CD4-positive, alpha-beta memory T cell (primary cell): ENCODE data around the gene JUN. TPM values are rescaled to one million over a fixed set of nuclear protein-coding genes. Genes with fewer than 3 reads are reported as not detected.

ENCODE experiments used
- CTCF ChIA-PET: fragments of 350-600 bp; sonication (Branson Sonifier 250); formaldehyde crosslinking; loops from one replicate; lab custom pipeline; 2021; ENCODE audit warnings: inconsistent platforms; ENCODE audit not compliant: partially characterized antibody; lab: Charles Lee
- POLR2A ChIA-PET: fragments of 350-600 bp; sonication (Branson Sonifier 250); formaldehyde crosslinking; loops from one replicate; lab custom pipeline; 2021; ENCODE audit not compliant: partially characterized antibody; lab: Charles Lee
- DNase-seq, 5 donors: peaks; one replicate each; pipeline versions ENCODE4 v3.0.0 to v3.0.0-alpha.2; 2020 to 2022; ENCODE audit warnings: mixed read lengths in 1 of 5
- H3K27ac ChIP-seq: one replicate; pipeline ENCODE4 v1.7.0; 2013; ENCODE audit warnings: low read depth, low read length
- H3K27me3 ChIP-seq: 2 replicates; pipeline ENCODE4 v1.7.0; 2013; ENCODE audit warnings: mild to moderate bottlenecking, low read length, moderate library complexity; ENCODE audit not compliant: insufficient read depth
- H3K36me3 ChIP-seq: 2 replicates; pipeline ENCODE4 v1.7.0; 2013; ENCODE audit warnings: mild to moderate bottlenecking, low read length, moderate library complexity; ENCODE audit not compliant: insufficient read depth
- H3K4me1 ChIP-seq: 2 replicates; pipeline ENCODE4 v1.7.0; 2013; ENCODE audit warnings: mild to moderate bottlenecking, low read length, moderate library complexity; ENCODE audit not compliant: insufficient read depth
- H3K4me3 ChIP-seq, 2 donors: one replicate each; pipeline ENCODE4 v1.7.0; 2013; ENCODE audit warnings: low read length in 2 of 2, mild to moderate bottlenecking in 1 of 2
- H3K9me3 ChIP-seq, 2 donors: one replicate each; pipeline ENCODE4 v1.7.0; 2013; ENCODE audit warnings: low read length in 2 of 2, control low read depth in 1 of 2; ENCODE audit not compliant: control insufficient read depth in 1 of 2
- H3K27ac Mint-ChIP-seq, 7 donors: one replicate each; pipeline ENCODE4 v1.8.0; 2020 to 2021; ENCODE audit warnings: mixed read lengths in 7 of 7, mild to moderate bottlenecking in 6 of 7, inconsistent platforms in 3 of 7, moderate library complexity in 3 of 7
- H3K27me3 Mint-ChIP-seq, 2 donors: one replicate each; pipeline ENCODE4 v1.8.0; 2020 to 2021; ENCODE audit warnings: mixed read lengths in 2 of 2
- H3K36me3 Mint-ChIP-seq, 2 donors: one replicate each; pipeline ENCODE4 v1.8.0; 2020 to 2021; ENCODE audit warnings: mixed read lengths in 2 of 2, inconsistent platforms in 1 of 2, mild to moderate bottlenecking in 1 of 2
- H3K4me1 Mint-ChIP-seq, 4 donors: one replicate each; pipeline ENCODE4 v1.8.0; 2020 to 2021; ENCODE audit warnings: mixed read lengths in 4 of 4, mild to moderate bottlenecking in 1 of 4
- H3K4me3 Mint-ChIP-seq, 8 donors: one replicate each; pipeline ENCODE4 v1.8.0; 2020 to 2021; ENCODE audit warnings: mixed read lengths in 8 of 8, mild to moderate bottlenecking in 7 of 8, moderate library complexity in 6 of 8, inconsistent platforms in 3 of 8
- H3K9me3 Mint-ChIP-seq, 8 donors: one replicate each; pipeline ENCODE4 v1.8.0; 2020 to 2021; ENCODE audit warnings: mixed read lengths in 8 of 8, mild to moderate bottlenecking in 5 of 8, inconsistent platforms in 3 of 8, moderate library complexity in 1 of 8
- intact Hi-C: fragments of 100-400 bp; cut with micrococcal nuclease; formaldehyde crosslinking; loops from one replicate; pipeline ENCODE4 v1.15.1; 2023
- polyA plus RNA-seq, 2 donors: library from polyadenylated mRNA; unstranded; fragments of 300-500 nt; fragmentation: Illumina TruSeq; gene quantifications; one replicate each; pipeline ENCODE4 v1.2.3, GENCODE V29; 2021
- total RNA-seq, 2 experiments: library from RNA; stranded (reverse); gene quantifications; one replicate each; pipeline ENCODE4 v1.2.3, GENCODE V29; 2021

JUN gene
- total and polyA plus RNA-seq, 4 experiments from 2014 or later = 19.0 to 56.7 (median 29.7) TPM

GRCh38 chr1:58792846-58793245 is 9.0 kb upstream of the JUN start:
- no peaks in the 10 kb centered on the region for H3K27me3 ChIP-seq
- H3K36me3 ChIP-seq = no peaks in the 10 kb centered on the region
- intact Hi-C loops = no loop called here
- H3K4me1 ChIP-seq = peaks cover 6% of the 10 kb centered on the region
- H3K27ac ChIP-seq = no peak overlapping the region
- Mint-ChIP-seq H3K9me3 (peaks cover 0 to 9% (median 3%) of the 10 kb centered on the region in 8 donors), H3K27me3 (no peaks in the 10 kb centered on the region), H3K4me1 (peaks cover 27 to 46% (median 31%) of the 10 kb centered on the region in 4 donors), H3K27ac (peak overlapping the region in 2 of 7 donors; percentile 17 to 38), H3K4me3 (no peak overlapping the region), H3K36me3 (peaks cover 18 to 26% of the 10 kb centered on the region in 2 donors)
- CTCF ChIA-PET = no interaction called here
- DNase-seq = no peak
- POLR2A ChIA-PET = interaction anchor here (0.9 to 1.3 kb wide), 2 partner anchors 8 to 9 kb away, joined by 3 read pairs; partner anchors contain the start of gene JUN
- no peak overlapping the region for H3K4me3 ChIP-seq
- H3K9me3 ChIP-seq = no peaks in the 10 kb centered on the region

- no peak overlapping the region for H3K4me3 Mint-ChIP-seq
- H3K4me1 Mint-ChIP-seq = peaks cover 29 to 58% (median 42%) of the 10 kb centered on the region in 4 donors
- ChIA-PET CTCF (interaction anchor here (1.5 kb wide), 1 partner anchor 11 kb away, joined by 3 read pairs; no protein-coding TSS in a partner anchor), POLR2A (no interaction called here)
- no peak overlapping the region for H3K27ac ChIP-seq
- H3K9me3 Mint-ChIP-seq = peaks cover 0 to 11% (median 3%) of the 10 kb centered on the region in 8 donors
- H3K27ac Mint-ChIP-seq = no peak overlapping the region
- intact Hi-C loops = no loop called here
- peaks cover 19 to 33% of the 10 kb centered on the region in 2 donors for H3K36me3 Mint-ChIP-seq
- no peaks in the 10 kb centered on the region for H3K36me3 ChIP-seq
- H3K9me3 ChIP-seq = no peaks in the 10 kb centered on the region
- peaks cover 6% of the 10 kb centered on the region for H3K4me1 ChIP-seq
- H3K27me3 Mint-ChIP-seq = no peaks in the 10 kb centered on the region
- no peaks in the 10 kb centered on the region for H3K27me3 ChIP-seq
- H3K4me3 ChIP-seq = no peak overlapping the region
- DNase-seq = no peak
Observed at GRCh38 chr1:58791106-58791505, 7.3 kb upstream of the JUN start.

GRCh38 chr1:58789996-58790660 is 6.3 kb upstream of the JUN start:
- Histone ChIP-seq H3K9me3 (no peaks in the 10 kb centered on the region), H3K27ac (no peak overlapping the region), H3K4me3 (no peak overlapping the region), H3K27me3 (no peaks in the 10 kb centered on the region), H3K36me3 (no peaks in the 10 kb centered on the region), H3K4me1 (peaks cover 14% of the 10 kb centered on the region)
- no peak for DNase-seq
- CTCF ChIA-PET = interaction anchor here (1.5 kb wide), 1 partner anchor 12 kb away, joined by 3 read pairs; no protein-coding TSS in a partner anchor
- H3K9me3 Mint-ChIP-seq = peaks cover 0 to 11% (median 3%) of the 10 kb centered on the region in 8 donors
- H3K27me3 Mint-ChIP-seq = no peaks in the 10 kb centered on the region
- intact Hi-C loops = no loop called here
- H3K4me3 Mint-ChIP-seq = peak overlapping the region in 1 of 8 donors; percentile 38
- H3K4me1 Mint-ChIP-seq = peaks cover 28 to 65% (median 47%) of the 10 kb centered on the region in 4 donors
- POLR2A ChIA-PET = no interaction called here
- H3K27ac Mint-ChIP-seq = peak overlapping the region in 3 of 7 donors; percentile 5 to 14 (median 10)
- peaks cover 19 to 33% of the 10 kb centered on the region in 2 donors for H3K36me3 Mint-ChIP-seq

GRCh38 chr1:58789322-58789856 is 5.5 kb upstream of the JUN start:
- H3K27me3 Mint-ChIP-seq = peaks cover 0 to 2% of the 10 kb centered on the region in 2 donors
- Histone ChIP-seq H3K9me3 (no peaks in the 10 kb centered on the region), H3K4me1 (peaks cover 15% of the 10 kb centered on the region), H3K36me3 (no peaks in the 10 kb centered on the region), H3K27me3 (no peaks in the 10 kb centered on the region), H3K27ac (no peak overlapping the region), H3K4me3 (no peak overlapping the region)
- intact Hi-C loops = no loop called here
- H3K4me3 Mint-ChIP-seq = no peak overlapping the region
- peaks cover 25 to 33% of the 10 kb centered on the region in 2 donors for H3K36me3 Mint-ChIP-seq
- ChIA-PET CTCF (interaction anchor here (2.8 kb wide), 1 partner anchor 910 kb away, joined by 6 read pairs; no protein-coding TSS in a partner anchor), POLR2A (no interaction called here)
- peaks cover 0 to 11% (median 3%) of the 10 kb centered on the region in 8 donors for H3K9me3 Mint-ChIP-seq
- peaks cover 22 to 60% (median 43%) of the 10 kb centered on the region in 4 donors for H3K4me1 Mint-ChIP-seq
- peak overlapping the region in 2 of 7 donors; percentile 2 to 14 for H3K27ac Mint-ChIP-seq
- DNase-seq = no peak

- H3K9me3 ChIP-seq = no peaks in the 10 kb centered on the region
- ChIA-PET CTCF (interaction anchor here (1.5 to 2.8 kb wide), 2 partner anchors 51 to 911 kb away, joined by 3 to 6 read pairs; no protein-coding TSS in a partner anchor), POLR2A (interaction anchor here (2.5 to 7.1 kb wide), 2 partner anchors 25 to 28 kb away, joined by 10 to 91 read pairs; no protein-coding TSS in a partner anchor)
- Mint-ChIP-seq H3K27me3 (peaks cover 0 to 5% of the 10 kb centered on the region in 2 donors), H3K9me3 (peaks cover 0 to 11% (median 4%) of the 10 kb centered on the region in 8 donors), H3K4me3 (peak overlapping the region in 2 of 8 donors; percentile 0 to 22), H3K4me1 (peaks cover 18 to 61% (median 39%) of the 10 kb centered on the region in 4 donors), H3K27ac (peak overlapping the region in 2 of 7 donors; percentile 2 to 97), H3K36me3 (peaks cover 32 to 33% of the 10 kb centered on the region in 2 donors)
- H3K27me3 ChIP-seq = no peaks in the 10 kb centered on the region
- no peak for DNase-seq
- intact Hi-C loops = no loop called here
- no peak overlapping the region for H3K4me3 ChIP-seq
- H3K36me3 ChIP-seq = no peaks in the 10 kb centered on the region
- no peak overlapping the region for H3K27ac ChIP-seq
- peaks cover 9% of the 10 kb centered on the region for H3K4me1 ChIP-seq
Observed at GRCh38 chr1:58788259-58788658, 4.4 kb upstream of the JUN start.

GRCh38 chr1:58786927-58787245 is 3.0 kb upstream of the JUN start:
- DNase-seq = no peak
- Histone ChIP-seq H3K9me3 (no peaks in the 10 kb centered on the region), H3K27ac (no peak overlapping the region), H3K36me3 (no peaks in the 10 kb centered on the region), H3K4me3 (no peak overlapping the region), H3K4me1 (peaks cover 19% of the 10 kb centered on the region), H3K27me3 (no peaks in the 10 kb centered on the region)
- ChIA-PET CTCF (interaction anchor here (1.2 to 2.8 kb wide), 5 partner anchors 11 to 912 kb away, joined by 3 to 6 read pairs (median 5); no protein-coding TSS in a partner anchor), POLR2A (interaction anchor here (0.6 to 7.1 kb wide), 8 partner anchors 21 to 1042 kb away, joined by 3 to 91 read pairs (median 10); no protein-coding TSS in a partner anchor)
- intact Hi-C loops = no loop called here
- Mint-ChIP-seq H3K27me3 (peaks cover under 1 to 5% of the 10 kb centered on the region in 2 donors), H3K4me3 (peak overlapping the region in 3 of 8 donors; percentile 4 to 87 (median 35)), H3K4me1 (peaks cover 26 to 63% (median 41%) of the 10 kb centered on the region in 4 donors), H3K36me3 (peaks cover 33 to 40% of the 10 kb centered on the region in 2 donors), H3K27ac (peak overlapping the region; percentile 37 to 99 (median 93)), H3K9me3 (peaks cover 0 to 22% (median 4%) of the 10 kb centered on the region in 8 donors)
